HG03469 (cell line): ENCODE results near the gene SMIM10L1.
A peak's percentile ranks its signal among the peaks of the same experiment; 100 is the strongest.

Source experiments
- ATAC-seq: cut with Tn5 transposase; IDR thresholded peaks from one replicate; pipeline ENCODE4 v1.9.1; 2021; ENCODE audit warnings: mild to moderate bottlenecking, moderate library complexity, moderate number of reproducible peaks; ENCODE audit not compliant: unreplicated experiment

Gene SMIM10L1

GRCh38 chr12:11171145-11171968 lies at the start of gene SMIM10L1:
Gene SMIM10L1, plus strand, starts transcription at chr12:11171194. Its CDS starts 163 bp downstream, at chr12:11171357.
- ATAC-seq: peak; percentile 87

- ATAC-seq: no peak
Observed at GRCh38 chr12:11130382-11130781, 40.6 kb upstream of the SMIM10L1 start.

GRCh38 chr12:11130999-11131398 lies 40.0 kb upstream of the SMIM10L1 start:
- ATAC-seq: no peak

- ATAC-seq: no peak
Observed at GRCh38 chr12:11133162-11133561, 37.8 kb upstream of the SMIM10L1 start.

- no peak for ATAC-seq
Observed at GRCh38 chr12:11133816-11134215, 37.2 kb upstream of the SMIM10L1 start.

GRCh38 chr12:11134305-11134704 lies 36.7 kb upstream of the SMIM10L1 start, which contains the start of gene TAS2R30:
Gene TAS2R30, minus strand, starts transcription at chr12:11134644. Its CDS starts 400 bp downstream, at chr12:11134244.
- no peak for ATAC-seq

GRCh38 chr12:11136075-11136474 lies 34.9 kb upstream of the SMIM10L1 start:
- no peak for ATAC-seq

GRCh38 chr12:11143352-11143751 lies 27.6 kb upstream of the SMIM10L1 start:
- no peak for ATAC-seq

- no peak for ATAC-seq
Observed at GRCh38 chr12:11144297-11144696, 26.7 kb upstream of the SMIM10L1 start.

- no peak for ATAC-seq
Observed at GRCh38 chr12:11147420-11147819, 23.6 kb upstream of the SMIM10L1 start.

- no peak for ATAC-seq
Observed at GRCh38 chr12:11150832-11151231, 20.2 kb upstream of the SMIM10L1 start.

GRCh38 chr12:11152725-11153124 lies 18.3 kb upstream of the SMIM10L1 start:
- no peak for ATAC-seq

GRCh38 chr12:11154400-11154925 lies 16.5 kb upstream of the SMIM10L1 start:
- ATAC-seq: no peak

GRCh38 chr12:11158885-11159444 lies 12.0 kb upstream of the SMIM10L1 start:
- no peak for ATAC-seq

- no peak for ATAC-seq
Observed at GRCh38 chr12:11162502-11162901, 8.5 kb upstream of the SMIM10L1 start.

GRCh38 chr12:11164384-11164783 lies 6.6 kb upstream of the SMIM10L1 start:
- ATAC-seq: no peak

GRCh38 chr12:11166300-11166699 lies 4.7 kb upstream of the SMIM10L1 start:
- no peak for ATAC-seq

GRCh38 chr12:11170810-11171144 lies 217 bp upstream of the SMIM10L1 start:
- ATAC-seq: no peak

- ATAC-seq: no peak
Observed at GRCh38 chr12:11171969-11172675, 1.1 kb downstream of the SMIM10L1 start.

GRCh38 chr12:11174022-11174421 lies 3.0 kb downstream of the SMIM10L1 start:
- ATAC-seq: no peak

GRCh38 chr12:11178250-11178649 lies 7.3 kb downstream of the SMIM10L1 start:
- no peak for ATAC-seq

- no peak for ATAC-seq
Observed at GRCh38 chr12:11182529-11182928, 11.5 kb downstream of the SMIM10L1 start.
